ENCODE measurements around the gene CARMIL1.
A peak's percentile ranks its signal among the peaks of the same experiment; 100 is the strongest.

CARMIL1 gene

GRCh38 chr6:25302677-25303128 is 23.5 kb downstream of the CARMIL1 start:
- Histone ChIP-seq H3K27ac (no peak overlapping the region), H3K4me3 (no peak overlapping the region)

- Histone ChIP-seq H3K4me3 (no peak overlapping the region), H3K27ac (no peak overlapping the region)
Observed at GRCh38 chr6:25303254-25303653, 24.1 kb downstream of the CARMIL1 start.

- no peak overlapping the region for H3K27ac ChIP-seq
- no peak overlapping the region for H3K4me3 ChIP-seq
Observed at GRCh38 chr6:25306379-25306778, 27.2 kb downstream of the CARMIL1 start.

GRCh38 chr6:25307805-25308494 is 28.8 kb downstream of the CARMIL1 start:
- H3K4me3 ChIP-seq: no peak overlapping the region
- no peak overlapping the region for H3K27ac ChIP-seq

- no peak overlapping the region for H3K4me3 ChIP-seq
- no peak overlapping the region for H3K27ac ChIP-seq
Observed at GRCh38 chr6:25309886-25310285, 30.7 kb downstream of the CARMIL1 start.

- peak overlapping the region in 2 of 21 experiments; percentile 40 to 46 for H3K27ac ChIP-seq
- no peak overlapping the region for H3K4me3 ChIP-seq
Observed at GRCh38 chr6:25311331-25311840, 32.2 kb downstream of the CARMIL1 start.

GRCh38 chr6:25312034-25312620 is 33.0 kb downstream of the CARMIL1 start:
- peak overlapping the region in 6 of 21 experiments; percentile 10 to 46 (median 23) for H3K27ac ChIP-seq
- no peak overlapping the region for H3K4me3 ChIP-seq

- H3K27ac ChIP-seq: peak overlapping the region in 9 of 21 experiments; percentile 0 to 65 (median 30)
- H3K4me3 ChIP-seq: no peak overlapping the region
Observed at GRCh38 chr6:25312703-25313102, 33.5 kb downstream of the CARMIL1 start.

GRCh38 chr6:25314509-25315175 is 35.5 kb downstream of the CARMIL1 start:
- Histone ChIP-seq H3K4me3 (no peak overlapping the region), H3K27ac (no peak overlapping the region)

- H3K27ac ChIP-seq: no peak overlapping the region
- no peak overlapping the region for H3K4me3 ChIP-seq
Observed at GRCh38 chr6:25315194-25316177, 36.3 kb downstream of the CARMIL1 start.

GRCh38 chr6:25316626-25317025 is 37.5 kb downstream of the CARMIL1 start:
- no peak overlapping the region for H3K27ac ChIP-seq

GRCh38 chr6:25318589-25318988 is 39.4 kb downstream of the CARMIL1 start:
- no peak overlapping the region for H3K4me3 ChIP-seq
- no peak overlapping the region for H3K27ac ChIP-seq

More at GRCh38 chr6:25316626-25317025, 37.5 kb downstream of the CARMIL1 start:
- H3K4me3 ChIP-seq: no peak overlapping the region

GRCh38 chr6:25320459-25320858 is 41.3 kb downstream of the CARMIL1 start:
- H3K27ac ChIP-seq: no peak overlapping the region

GRCh38 chr6:25322692-25323091 is 43.5 kb downstream of the CARMIL1 start:
- Histone ChIP-seq H3K27ac (no peak overlapping the region), H3K4me3 (no peak overlapping the region)

More at GRCh38 chr6:25320459-25320858, 41.3 kb downstream of the CARMIL1 start:
- H3K4me3 ChIP-seq: no peak overlapping the region

- no peak overlapping the region for H3K4me3 ChIP-seq
- H3K27ac ChIP-seq: no peak overlapping the region
Observed at GRCh38 chr6:25324066-25324762, 45.0 kb downstream of the CARMIL1 start.

- no peak overlapping the region for H3K27ac ChIP-seq
- H3K4me3 ChIP-seq: no peak overlapping the region
Observed at GRCh38 chr6:25326126-25326525, 47.0 kb downstream of the CARMIL1 start.

- no peak overlapping the region for H3K27ac ChIP-seq
- no peak overlapping the region for H3K4me3 ChIP-seq
Observed at GRCh38 chr6:25326960-25327359, 47.8 kb downstream of the CARMIL1 start.

- Histone ChIP-seq H3K27ac (peak overlapping the region in 1 of 21 experiments; percentile 7), H3K4me3 (no peak overlapping the region)
Observed at GRCh38 chr6:25327432-25327831, 48.3 kb downstream of the CARMIL1 start.
